ENCODE results near the gene L1CAM. TPM values are rescaled to one million over a fixed set of nuclear protein-coding genes. Genes with fewer than 3 reads are reported as not detected.

The L1CAM gene
- total and polyA plus RNA-seq, 9 of the 15 experiments (the other 6 are each of a cell fraction or from before 2014, with no cell fraction given): 0.09 to 0.86 (median 0.26) TPM; not detected in 3

- TF ChIP-seq, protein P1, sequence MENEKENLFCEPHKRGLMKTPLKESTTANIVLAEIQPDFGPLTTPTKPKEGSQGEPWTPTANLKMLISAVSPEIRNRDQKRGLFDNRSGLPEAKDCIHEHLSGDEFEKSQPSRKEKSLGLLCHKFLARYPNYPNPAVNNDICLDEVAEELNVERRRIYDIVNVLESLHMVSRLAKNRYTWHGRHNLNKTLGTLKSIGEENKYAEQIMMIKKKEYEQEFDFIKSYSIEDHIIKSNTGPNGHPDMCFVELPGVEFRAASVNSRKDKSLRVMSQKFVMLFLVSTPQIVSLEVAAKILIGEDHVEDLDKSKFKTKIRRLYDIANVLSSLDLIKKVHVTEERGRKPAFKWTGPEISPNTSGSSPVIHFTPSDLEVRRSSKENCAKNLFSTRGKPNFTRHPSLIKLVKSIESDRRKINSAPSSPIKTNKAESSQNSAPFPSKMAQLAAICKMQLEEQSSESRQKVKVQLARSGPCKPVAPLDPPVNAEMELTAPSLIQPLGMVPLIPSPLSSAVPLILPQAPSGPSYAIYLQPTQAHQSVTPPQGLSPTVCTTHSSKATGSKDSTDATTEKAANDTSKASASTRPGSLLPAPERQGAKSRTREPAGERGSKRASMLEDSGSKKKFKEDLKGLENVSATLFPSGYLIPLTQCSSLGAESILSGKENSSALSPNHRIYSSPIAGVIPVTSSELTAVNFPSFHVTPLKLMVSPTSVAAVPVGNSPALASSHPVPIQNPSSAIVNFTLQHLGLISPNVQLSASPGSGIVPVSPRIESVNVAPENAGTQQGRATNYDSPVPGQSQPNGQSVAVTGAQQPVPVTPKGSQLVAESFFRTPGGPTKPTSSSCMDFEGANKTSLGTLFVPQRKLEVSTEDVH (IDR thresholded peaks at IDR 0.05; ENCODE audit: low read depth, partially characterized antibody): no peak
- TF ChIP-seq ZNF785 (CRISPR knock-in tag; IDR thresholded peaks at IDR 0.05): no peak
- TF ChIP-seq, protein P2, sequence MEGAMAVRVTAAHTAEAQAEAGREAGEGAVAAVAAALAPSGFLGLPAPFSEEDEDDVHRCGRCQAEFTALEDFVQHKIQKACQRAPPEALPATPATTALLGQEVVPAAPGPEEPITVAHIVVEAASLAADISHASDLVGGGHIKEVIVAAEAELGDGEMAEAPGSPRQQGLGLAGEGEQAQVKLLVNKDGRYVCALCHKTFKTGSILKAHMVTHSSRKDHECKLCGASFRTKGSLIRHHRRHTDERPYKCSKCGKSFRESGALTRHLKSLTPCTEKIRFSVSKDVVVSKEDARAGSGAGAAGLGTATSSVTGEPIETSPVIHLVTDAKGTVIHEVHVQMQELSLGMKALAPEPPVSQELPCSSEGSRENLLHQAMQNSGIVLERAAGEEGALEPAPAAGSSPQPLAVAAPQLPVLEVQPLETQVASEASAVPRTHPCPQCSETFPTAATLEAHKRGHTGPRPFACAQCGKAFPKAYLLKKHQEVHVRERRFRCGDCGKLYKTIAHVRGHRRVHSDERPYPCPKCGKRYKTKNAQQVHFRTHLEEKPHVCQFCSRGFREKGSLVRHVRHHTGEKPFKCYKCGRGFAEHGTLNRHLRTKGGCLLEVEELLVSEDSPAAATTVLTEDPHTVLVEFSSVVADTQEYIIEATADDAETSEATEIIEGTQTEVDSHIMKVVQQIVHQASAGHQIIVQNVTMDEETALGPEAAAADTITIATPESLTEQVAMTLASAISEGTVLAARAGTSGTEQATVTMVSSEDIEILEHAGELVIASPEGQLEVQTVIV (CRISPR knock-in tag; IDR thresholded peaks at IDR 0.05; ENCODE audit: borderline replicate concordance): no peak
- TF ChIP-seq, protein P3, sequence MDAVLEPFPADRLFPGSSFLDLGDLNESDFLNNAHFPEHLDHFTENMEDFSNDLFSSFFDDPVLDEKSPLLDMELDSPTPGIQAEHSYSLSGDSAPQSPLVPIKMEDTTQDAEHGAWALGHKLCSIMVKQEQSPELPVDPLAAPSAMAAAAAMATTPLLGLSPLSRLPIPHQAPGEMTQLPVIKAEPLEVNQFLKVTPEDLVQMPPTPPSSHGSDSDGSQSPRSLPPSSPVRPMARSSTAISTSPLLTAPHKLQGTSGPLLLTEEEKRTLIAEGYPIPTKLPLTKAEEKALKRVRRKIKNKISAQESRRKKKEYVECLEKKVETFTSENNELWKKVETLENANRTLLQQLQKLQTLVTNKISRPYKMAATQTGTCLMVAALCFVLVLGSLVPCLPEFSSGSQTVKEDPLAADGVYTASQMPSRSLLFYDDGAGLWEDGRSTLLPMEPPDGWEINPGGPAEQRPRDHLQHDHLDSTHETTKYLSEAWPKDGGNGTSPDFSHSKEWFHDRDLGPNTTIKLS (IDR thresholded peaks at IDR 0.05; ENCODE audit: borderline replicate concordance, low read depth): no peak
- no peak for TF ChIP-seq HLTF (IDR thresholded peaks at IDR 0.05)
- no peak for TF ChIP-seq LARP7 (IDR thresholded peaks at IDR 0.05)
- TF ChIP-seq MCM2 (IDR thresholded peaks at IDR 0.05; ENCODE audit: low read depth): no peak
- TF ChIP-seq ZKSCAN3 (CRISPR knock-in tag; IDR thresholded peaks at IDR 0.05): no peak
- TF ChIP-seq RBM22 (IDR thresholded peaks at IDR 0.05; ENCODE audit: low read depth, low read length, poor library complexity, severe bottlenecking): peak; percentile 80
These were observed 40.0 kb upstream of the L1CAM start, which contains the start of gene ARHGAP4 (continued) for GRCh38 chrX:153925739-153926551.

Data from K562 (cell line).